GM20000 (cell line): ENCODE results near the gene C5orf52.
A peak's percentile ranks its signal among the peaks of the same experiment; 100 is the strongest.

Experiments used
- DNase-seq: peaks from one replicate; pipeline ENCODE4 v3.0.0; 2012; ENCODE audit warnings: low spot score
- CTCF ChIP-seq: IDR thresholded peaks from 2 replicates; pipeline ENCODE4 v1.5.1; 2012; ENCODE audit warnings: mild to moderate bottlenecking, control low read depth; ENCODE audit errors: extremely low read depth, missing control alignments

The C5orf52 gene

GRCh38 chr5:157670662-157671591 lies at the start of gene C5orf52:
C5orf52 (plus strand) TSS chr5:157671533; CDS start chr5:157671615, 82 bp downstream.
- DNase-seq = peak; percentile 52
- no peak for TF ChIP-seq CTCF

GRCh38 chr5:157624144-157624543 lies 47.2 kb upstream of the C5orf52 start:
- DNase-seq = no peak
- no peak for TF ChIP-seq CTCF

GRCh38 chr5:157626831-157627230 lies 44.5 kb upstream of the C5orf52 start:
- no peak for DNase-seq
- TF ChIP-seq CTCF = no peak

- no peak for TF ChIP-seq CTCF
- no peak for DNase-seq
These were observed 41.0 kb upstream of the C5orf52 start for GRCh38 chr5:157630341-157630740.

- DNase-seq = no peak
- TF ChIP-seq CTCF = no peak
These were observed 30.8 kb upstream of the C5orf52 start for GRCh38 chr5:157640406-157641066.

GRCh38 chr5:157648275-157648990 lies 22.9 kb upstream of the C5orf52 start:
- DNase-seq = no peak
- TF ChIP-seq CTCF = no peak

- TF ChIP-seq CTCF = no peak
- DNase-seq = no peak
These were observed 22.2 kb upstream of the C5orf52 start for GRCh38 chr5:157649101-157649500.
